ENCODE measurements around the gene POLR1A.

Gene POLR1A

GRCh38 chr2:86105252-86105968, at the start of gene POLR1A:
TSS of gene POLR1A (minus strand) at chr2:86105886. CDS start at chr2:86105776, 110 bp downstream.
- H3K9me3 Mint-ChIP-seq, result no peaks in the 10 kb centered on the region
- peak; percentile 88 for DNase-seq (ENCODE audit: low spot score)
- H3K4me1 Mint-ChIP-seq (ENCODE audit: low read depth), result peaks cover 37% of the 10 kb centered on the region
- no peaks in the 10 kb centered on the region for H3K27me3 Mint-ChIP-seq (ENCODE audit: low read depth)
- peak within 1 kb of the TSS; percentile 99 for H3K27ac Mint-ChIP-seq
- peak within 1 kb of the TSS; percentile 93 for H3K4me3 Mint-ChIP-seq
- H3K36me3 Mint-ChIP-seq (ENCODE audit: low read depth), result peaks cover 39% of the 10 kb centered on the region

- H3K4me3 Mint-ChIP-seq, result no peak overlapping the region
- no peaks in the 10 kb centered on the region for H3K27me3 Mint-ChIP-seq (ENCODE audit: low read depth)
- no peak overlapping the region for H3K27ac Mint-ChIP-seq
- DNase-seq (ENCODE audit: low spot score), result no peak
- peaks cover 4% of the 10 kb centered on the region for H3K4me1 Mint-ChIP-seq (ENCODE audit: low read depth)
- H3K9me3 Mint-ChIP-seq, result no peaks in the 10 kb centered on the region
- peaks cover 53% of the 10 kb centered on the region for H3K36me3 Mint-ChIP-seq (ENCODE audit: low read depth)
Measured at GRCh38 chr2:86150502-86150901, 44.8 kb upstream of the POLR1A start.

GRCh38 chr2:86147793-86148192, 42.1 kb upstream of the POLR1A start:
- no peak overlapping the region for H3K4me3 Mint-ChIP-seq
- H3K36me3 Mint-ChIP-seq (ENCODE audit: low read depth), result peaks cover 58% of the 10 kb centered on the region
- no peak for DNase-seq (ENCODE audit: low spot score)
- no peaks in the 10 kb centered on the region for H3K9me3 Mint-ChIP-seq
- no peaks in the 10 kb centered on the region for H3K27me3 Mint-ChIP-seq (ENCODE audit: low read depth)
- no peak overlapping the region for H3K27ac Mint-ChIP-seq
- H3K4me1 Mint-ChIP-seq (ENCODE audit: low read depth), result peaks cover 4% of the 10 kb centered on the region

GRCh38 chr2:86143926-86144685, 38.4 kb upstream of the POLR1A start:
- Mint-ChIP-seq H3K4me3 (no peak overlapping the region), H3K9me3 (no peaks in the 10 kb centered on the region), H3K4me1 (ENCODE audit: low read depth) (peaks cover 2% of the 10 kb centered on the region), H3K36me3 (ENCODE audit: low read depth) (peaks cover 58% of the 10 kb centered on the region), H3K27me3 (ENCODE audit: low read depth) (no peaks in the 10 kb centered on the region), H3K27ac (no peak overlapping the region)
- no peak for DNase-seq (ENCODE audit: low spot score)

GRCh38 chr2:86143307-86143706, 37.6 kb upstream of the POLR1A start:
- Mint-ChIP-seq H3K27ac (no peak overlapping the region), H3K4me1 (ENCODE audit: low read depth) (peaks cover 2% of the 10 kb centered on the region), H3K4me3 (no peak overlapping the region), H3K27me3 (ENCODE audit: low read depth) (no peaks in the 10 kb centered on the region), H3K36me3 (ENCODE audit: low read depth) (peaks cover 61% of the 10 kb centered on the region), H3K9me3 (no peaks in the 10 kb centered on the region)
- no peak for DNase-seq (ENCODE audit: low spot score)

GRCh38 chr2:86142436-86143257, 37.0 kb upstream of the POLR1A start:
- no peak overlapping the region for H3K27ac Mint-ChIP-seq
- peaks cover 2% of the 10 kb centered on the region for H3K4me1 Mint-ChIP-seq (ENCODE audit: low read depth)
- no peaks in the 10 kb centered on the region for H3K27me3 Mint-ChIP-seq (ENCODE audit: low read depth)
- no peak for DNase-seq (ENCODE audit: low spot score)
- H3K4me3 Mint-ChIP-seq, result no peak overlapping the region
- H3K9me3 Mint-ChIP-seq, result no peaks in the 10 kb centered on the region
- peaks cover 64% of the 10 kb centered on the region for H3K36me3 Mint-ChIP-seq (ENCODE audit: low read depth)

GRCh38 chr2:86140969-86141392, 35.3 kb upstream of the POLR1A start:
- Mint-ChIP-seq H3K36me3 (ENCODE audit: low read depth) (peaks cover 69% of the 10 kb centered on the region), H3K27me3 (ENCODE audit: low read depth) (no peaks in the 10 kb centered on the region), H3K4me3 (no peak overlapping the region), H3K9me3 (no peaks in the 10 kb centered on the region), H3K4me1 (ENCODE audit: low read depth) (peaks cover 2% of the 10 kb centered on the region), H3K27ac (no peak overlapping the region)
- DNase-seq (ENCODE audit: low spot score), result no peak

- H3K9me3 Mint-ChIP-seq, result no peaks in the 10 kb centered on the region
- no peaks in the 10 kb centered on the region for H3K27me3 Mint-ChIP-seq (ENCODE audit: low read depth)
- H3K4me1 Mint-ChIP-seq (ENCODE audit: low read depth), result peaks cover 2% of the 10 kb centered on the region
- peaks cover 77% of the 10 kb centered on the region for H3K36me3 Mint-ChIP-seq (ENCODE audit: low read depth)
- DNase-seq (ENCODE audit: low spot score), result no peak
- no peak overlapping the region for H3K4me3 Mint-ChIP-seq
- H3K27ac Mint-ChIP-seq, result no peak overlapping the region
Measured at GRCh38 chr2:86139981-86140380, 34.3 kb upstream of the POLR1A start.

GRCh38 chr2:86138736-86139625, 33.3 kb upstream of the POLR1A start:
- DNase-seq (ENCODE audit: low spot score), result no peak
- peaks cover 2% of the 10 kb centered on the region for H3K4me1 Mint-ChIP-seq (ENCODE audit: low read depth)
- H3K4me3 Mint-ChIP-seq, result no peak overlapping the region

GRCh38 chr2:86136141-86136540, 30.5 kb upstream of the POLR1A start:
- Mint-ChIP-seq H3K4me3 (no peak overlapping the region), H3K27me3 (ENCODE audit: low read depth) (no peaks in the 10 kb centered on the region), H3K9me3 (no peaks in the 10 kb centered on the region), H3K27ac (no peak overlapping the region), H3K36me3 (ENCODE audit: low read depth) (peaks cover 84% of the 10 kb centered on the region), H3K4me1 (ENCODE audit: low read depth) (peaks cover 2% of the 10 kb centered on the region)
- DNase-seq (ENCODE audit: low spot score), result no peak

More at GRCh38 chr2:86138736-86139625, 33.3 kb upstream of the POLR1A start:
- Mint-ChIP-seq H3K27ac (peak overlapping the region; percentile 62), H3K27me3 (ENCODE audit: low read depth) (no peaks in the 10 kb centered on the region), H3K36me3 (ENCODE audit: low read depth) (peaks cover 77% of the 10 kb centered on the region), H3K9me3 (no peaks in the 10 kb centered on the region)

- Mint-ChIP-seq H3K4me1 (ENCODE audit: low read depth) (peaks cover 2% of the 10 kb centered on the region), H3K36me3 (ENCODE audit: low read depth) (peaks cover 83% of the 10 kb centered on the region), H3K9me3 (no peaks in the 10 kb centered on the region), H3K27ac (no peak overlapping the region), H3K4me3 (no peak overlapping the region), H3K27me3 (ENCODE audit: low read depth) (no peaks in the 10 kb centered on the region)
- no peak for DNase-seq (ENCODE audit: low spot score)
Measured at GRCh38 chr2:86135653-86136052, 30.0 kb upstream of the POLR1A start.

GRCh38 chr2:86134709-86135108, 29.0 kb upstream of the POLR1A start:
- H3K27ac Mint-ChIP-seq, result no peak overlapping the region
- peaks cover 2% of the 10 kb centered on the region for H3K4me1 Mint-ChIP-seq (ENCODE audit: low read depth)
- H3K27me3 Mint-ChIP-seq (ENCODE audit: low read depth), result no peaks in the 10 kb centered on the region
- no peak overlapping the region for H3K4me3 Mint-ChIP-seq
- no peaks in the 10 kb centered on the region for H3K9me3 Mint-ChIP-seq
- no peak for DNase-seq (ENCODE audit: low spot score)
- peaks cover 81% of the 10 kb centered on the region for H3K36me3 Mint-ChIP-seq (ENCODE audit: low read depth)

GRCh38 chr2:86124683-86125082, 19.0 kb upstream of the POLR1A start:
- Mint-ChIP-seq H3K36me3 (ENCODE audit: low read depth) (peaks cover 70% of the 10 kb centered on the region), H3K4me1 (ENCODE audit: low read depth) (no peaks in the 10 kb centered on the region), H3K27ac (no peak overlapping the region), H3K27me3 (ENCODE audit: low read depth) (no peaks in the 10 kb centered on the region), H3K4me3 (no peak overlapping the region), H3K9me3 (no peaks in the 10 kb centered on the region)
- no peak for DNase-seq (ENCODE audit: low spot score)
